ENCODE measurements around the gene FOXN1.

The FOXN1 gene

DNA sequence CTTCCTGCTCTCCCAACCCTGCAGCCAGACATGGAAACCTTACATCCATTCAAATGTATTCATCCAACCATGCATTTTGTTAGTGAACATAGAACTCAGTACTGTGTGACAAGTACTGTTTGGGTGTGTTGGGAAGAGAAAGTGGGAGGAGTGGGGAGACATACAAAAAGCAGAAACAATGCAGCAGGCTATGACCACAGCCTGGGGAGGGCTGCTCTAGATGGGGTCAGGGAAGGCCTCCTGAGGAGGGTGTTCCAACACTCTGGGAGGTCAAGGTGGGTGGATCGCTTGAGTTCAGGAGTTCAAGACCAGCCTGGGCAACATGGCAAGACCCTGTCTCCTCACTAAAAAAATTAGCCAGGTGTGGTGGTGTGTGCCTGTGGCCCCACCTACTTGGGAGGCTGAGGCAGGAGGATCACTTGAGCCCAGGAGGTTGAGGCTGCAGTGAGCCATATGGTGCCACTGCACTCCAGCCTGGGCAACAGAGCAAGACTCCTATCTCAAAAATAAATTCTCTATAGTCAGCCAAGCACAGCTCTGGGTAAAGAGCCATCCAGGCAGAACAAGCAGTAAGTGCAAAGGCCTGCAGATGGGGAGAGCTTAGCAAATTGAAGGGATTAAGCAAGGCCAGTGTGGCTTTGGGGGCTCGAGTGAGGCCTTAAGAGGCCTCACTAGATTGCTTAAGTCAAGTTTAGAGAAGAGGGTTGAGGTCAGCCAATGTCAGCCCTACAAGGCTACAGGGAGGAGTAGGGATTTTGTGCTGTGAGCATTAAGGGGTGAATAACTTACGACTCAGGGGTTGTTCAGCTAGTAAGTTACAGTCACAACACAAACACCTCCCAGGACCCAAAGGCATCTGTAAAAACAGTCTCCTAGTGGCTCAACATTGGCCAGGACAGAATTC, 27.2 kb upstream of the FOXN1 start:
- DNase-seq: no peak

DNA sequence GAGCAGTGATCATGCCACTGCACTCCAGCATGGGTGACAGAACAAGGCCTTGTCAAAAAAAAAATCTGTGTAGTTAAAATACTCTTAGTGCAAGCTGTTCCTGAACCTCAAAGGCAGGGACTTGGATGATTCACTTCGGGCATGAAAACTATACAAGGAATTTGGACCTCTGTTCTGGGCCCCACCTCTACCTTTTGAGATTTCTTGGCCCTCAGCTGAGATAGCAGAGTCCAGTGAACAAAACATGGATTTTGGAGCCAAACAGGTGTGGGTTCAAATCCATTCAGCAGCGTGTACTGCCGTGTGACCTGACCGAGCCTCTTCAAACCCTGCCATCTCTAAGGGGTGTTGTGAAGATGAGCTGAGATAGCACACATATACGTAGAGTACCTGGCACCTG, 25.9 kb upstream of the FOXN1 start:
- no peak for DNase-seq

- DNase-seq: no peak
Measured at GRCh38 chr17:28480799-28481571, 25.2 kb upstream of the FOXN1 start.

GRCh38 chr17:28482551-28483199, 23.5 kb upstream of the FOXN1 start:
- DNase-seq: no peak

GRCh38 chr17:28484296-28484695, 21.9 kb upstream of the FOXN1 start:
- peak; percentile 74 for DNase-seq

GRCh38 chr17:28485049-28485448, 21.1 kb upstream of the FOXN1 start:
- DNase-seq: no peak

DNA sequence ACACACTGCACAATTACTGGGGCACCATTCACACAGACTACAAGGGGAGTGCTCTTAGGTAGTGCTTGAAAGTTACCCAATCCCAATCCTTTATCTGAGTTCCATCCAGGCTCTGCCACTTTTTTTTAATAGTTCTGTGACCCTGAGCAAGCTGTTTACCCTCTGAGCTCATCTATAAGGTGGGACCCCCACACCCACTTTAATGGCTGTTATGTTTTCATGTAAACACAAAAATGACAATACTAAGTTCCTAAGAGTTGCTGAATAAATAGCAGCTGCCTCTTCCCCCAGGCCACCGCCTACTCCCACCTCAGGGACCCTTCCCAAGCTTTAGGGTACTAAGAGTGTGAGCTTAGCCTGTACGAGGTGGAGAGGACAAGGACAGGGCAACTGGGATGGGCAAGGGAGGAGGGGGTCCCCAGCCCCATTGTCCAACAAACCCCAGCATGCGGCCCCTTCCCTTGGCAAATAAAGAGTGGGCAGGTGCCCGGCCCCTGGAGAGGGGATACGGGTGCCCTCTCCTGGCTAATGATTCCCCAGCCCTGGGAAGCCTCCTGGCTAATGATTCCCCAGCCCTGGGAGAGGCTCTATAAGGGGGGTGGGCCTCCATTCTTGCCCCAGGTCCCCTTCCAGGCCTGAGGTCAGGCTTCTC, 18.1 kb upstream of the FOXN1 start:
- DNase-seq: no peak

GRCh38 chr17:28488533-28489276, 17.4 kb upstream of the FOXN1 start:
- DNase-seq: no peak

DNA sequence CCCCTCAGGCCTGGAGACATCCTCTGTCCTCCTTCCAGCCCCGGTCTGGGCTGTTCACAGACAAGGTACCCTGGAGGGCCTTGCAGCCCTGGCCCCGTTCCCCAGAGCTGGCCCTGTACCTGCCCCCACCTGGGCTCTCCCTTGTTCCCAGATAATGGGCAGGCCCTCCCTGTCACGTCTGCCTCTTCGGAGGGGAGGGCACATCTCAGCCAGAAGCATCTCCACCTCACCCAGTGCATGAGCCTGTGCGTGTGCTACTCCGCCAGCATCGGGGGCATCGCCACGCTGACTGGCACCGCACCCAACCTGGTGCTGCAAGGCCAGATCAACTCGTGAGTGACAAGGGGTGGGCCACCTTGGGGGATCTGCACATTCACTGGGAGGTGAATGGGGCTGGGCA, 14.9 kb upstream of the FOXN1 start:
- no peak for DNase-seq

DNA sequence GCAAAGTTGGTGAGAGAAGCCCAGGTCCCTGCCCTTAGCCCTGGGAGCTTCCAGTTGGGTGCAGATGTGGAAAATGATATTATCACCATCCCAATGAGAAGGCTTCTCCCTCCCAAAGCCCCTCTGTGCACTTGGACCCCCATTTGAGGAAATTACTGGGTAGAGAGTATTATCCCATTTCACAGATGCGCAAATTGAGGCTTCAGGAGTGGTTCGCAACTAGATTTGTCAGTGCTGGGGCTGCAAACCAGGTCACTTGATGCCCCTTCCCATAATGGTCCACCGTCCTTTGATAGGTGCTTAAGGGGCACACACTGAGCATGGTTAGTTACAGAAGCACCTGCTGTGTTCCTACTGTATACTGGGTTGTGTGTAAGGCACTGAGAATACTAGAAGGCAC, 14.3 kb upstream of the FOXN1 start:
- DNase-seq: no peak

- no peak for DNase-seq
Measured at GRCh38 chr17:28492352-28493310, 13.5 kb upstream of the FOXN1 start.

DNA sequence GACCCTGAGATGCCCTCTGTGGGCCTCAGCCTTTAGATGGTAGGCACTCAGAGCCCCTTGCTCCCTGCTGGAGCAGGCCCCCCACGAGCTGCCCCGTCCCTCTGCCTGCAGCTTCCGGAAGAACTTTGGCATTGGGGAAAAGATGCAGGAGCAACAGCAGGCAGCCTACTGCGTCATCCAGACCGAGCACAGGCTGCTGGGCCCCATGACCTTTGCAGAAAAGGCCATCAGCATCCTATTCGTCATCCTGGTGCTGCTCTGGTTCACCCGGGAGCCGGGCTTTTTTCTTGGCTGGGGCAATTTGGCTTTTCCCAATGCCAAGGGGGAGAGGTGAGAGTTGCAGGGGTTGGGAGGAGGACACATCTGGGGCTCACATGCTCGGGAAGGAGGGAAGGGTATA, 12.7 kb upstream of the FOXN1 start:
- DNase-seq: no peak

DNA sequence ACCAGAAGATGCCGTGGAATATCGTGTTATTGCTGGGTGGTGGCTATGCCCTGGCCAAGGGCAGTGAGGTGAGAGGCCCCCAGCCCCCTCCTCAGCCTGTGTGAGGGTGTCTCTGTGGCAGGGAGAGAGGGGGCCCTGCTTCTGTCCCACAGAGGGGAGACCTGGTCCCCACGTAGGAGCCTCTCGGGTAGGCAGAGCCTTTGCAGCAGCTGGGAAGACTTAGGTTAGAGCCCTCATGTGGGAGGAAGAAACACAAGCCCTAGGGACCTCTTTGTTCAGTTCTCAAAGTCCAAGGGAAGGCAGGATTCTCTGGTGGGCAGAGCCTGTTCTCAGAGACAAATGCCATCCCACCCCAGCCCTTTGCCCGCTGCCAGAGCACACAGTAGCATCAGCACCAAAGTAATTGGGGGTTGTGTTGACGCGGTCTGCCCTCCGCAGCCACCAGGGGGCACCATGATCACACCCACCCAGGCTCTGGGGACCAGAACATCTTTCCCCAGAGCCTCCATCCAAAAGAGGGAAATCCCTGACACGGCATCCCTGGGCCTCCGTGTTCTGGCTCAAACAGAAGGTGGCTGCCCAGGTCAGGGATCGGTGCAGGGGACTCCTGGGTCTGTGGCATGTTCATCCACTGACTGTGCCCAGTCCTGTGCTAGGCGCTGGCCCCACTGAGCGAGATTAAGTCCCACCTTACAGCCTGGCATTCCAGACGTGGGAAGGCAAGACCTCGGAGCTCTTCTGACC, 11.5 kb upstream of the FOXN1 start:
- DNase-seq: peak; percentile 78

DNA sequence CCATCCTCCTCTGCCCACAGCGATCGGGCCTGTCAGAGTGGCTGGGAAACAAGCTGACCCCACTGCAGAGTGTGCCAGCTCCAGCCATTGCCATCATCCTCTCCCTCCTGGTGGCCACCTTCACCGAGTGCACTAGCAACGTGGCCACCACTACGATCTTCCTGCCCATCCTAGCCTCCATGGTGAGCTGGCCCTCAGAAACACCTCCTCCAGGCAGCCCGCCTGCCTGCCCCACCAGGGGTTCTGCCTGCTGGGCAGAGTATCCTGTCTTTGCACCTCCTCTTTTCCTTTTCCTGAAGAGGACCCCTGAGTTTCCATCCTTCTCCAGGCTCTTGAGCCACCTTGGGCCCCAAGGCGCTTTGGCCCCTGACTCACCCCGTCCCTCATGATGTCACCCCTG, 10.5 kb upstream of the FOXN1 start:
- no peak for DNase-seq

DNA sequence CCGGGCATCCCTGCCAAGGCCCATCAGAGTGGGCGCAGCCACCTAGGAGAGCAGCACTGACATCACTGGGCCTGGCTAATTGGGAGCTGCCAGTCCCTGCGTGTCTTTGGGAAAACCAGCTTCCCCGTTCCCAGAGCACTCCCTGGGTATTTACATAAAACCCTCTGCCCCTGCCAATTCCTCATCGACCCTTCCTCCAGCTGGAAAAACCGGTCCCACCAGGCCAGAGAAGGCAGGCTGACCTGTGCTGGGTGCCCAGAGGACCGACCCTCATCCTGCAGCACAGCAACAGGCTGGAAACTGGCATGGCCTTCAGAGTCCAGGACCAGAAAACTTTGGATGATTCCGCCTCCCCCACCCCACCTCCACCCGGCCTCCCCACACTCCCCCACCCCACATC, 8.2 kb upstream of the FOXN1 start:
- no peak for DNase-seq

GRCh38 chr17:28498652-28499363, 7.3 kb upstream of the FOXN1 start:
- DNase-seq: no peak

DNA sequence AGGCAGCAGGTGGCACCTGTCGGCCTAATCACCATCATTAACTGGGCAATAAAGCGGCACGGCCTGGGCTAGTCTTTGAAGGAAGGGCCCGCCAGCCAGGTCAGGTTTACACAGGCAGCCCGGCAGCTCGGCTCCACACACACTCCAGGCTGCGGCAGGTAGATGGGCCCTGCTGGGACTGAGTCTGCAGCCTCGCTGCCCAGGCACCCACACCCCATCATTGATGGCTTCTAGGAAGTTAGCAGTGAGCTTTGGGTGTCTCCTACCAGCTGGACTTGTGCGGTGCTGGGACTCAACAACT, 6.8 kb upstream of the FOXN1 start:
- no peak for DNase-seq

DNA sequence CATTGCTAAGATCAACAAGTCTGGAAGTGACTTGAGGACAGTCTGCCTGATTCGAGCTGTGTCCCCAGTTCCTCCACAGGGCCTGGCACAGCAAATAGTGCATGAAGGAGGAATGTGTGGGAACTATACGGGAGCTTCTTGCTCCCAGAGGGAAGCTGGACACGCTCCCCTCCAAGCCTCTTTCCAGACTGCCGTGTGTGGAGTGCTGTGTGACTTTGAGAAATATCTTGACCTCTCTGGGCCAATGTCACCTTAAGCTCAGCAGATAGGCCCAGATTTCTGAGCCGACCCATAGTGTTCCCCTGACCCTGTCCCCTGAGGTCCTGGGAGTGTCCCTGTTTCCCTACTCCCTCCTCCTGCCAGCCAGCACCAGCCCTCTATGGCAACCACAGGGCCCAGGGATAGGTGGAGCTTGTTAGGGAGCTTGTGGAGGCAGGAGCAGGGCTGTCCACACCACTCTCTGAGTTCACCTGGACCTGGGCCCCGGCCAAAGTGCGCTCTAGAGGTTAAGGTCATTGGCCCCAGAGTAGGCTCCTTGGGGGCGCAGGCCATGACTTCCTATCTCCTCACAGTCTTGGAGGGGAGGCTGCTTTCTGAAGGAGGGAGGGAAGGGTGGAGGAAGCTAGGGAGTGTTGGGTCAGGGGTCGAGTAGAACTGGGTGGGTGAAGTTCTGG, 6.3 kb upstream of the FOXN1 start:
- no peak for DNase-seq

GRCh38 chr17:28500712-28501379, 5.3 kb upstream of the FOXN1 start:
- DNase-seq: no peak
